PC-3 (cell line): ENCODE data around the gene FIGNL1. TPM values are rescaled to one million over a fixed set of nuclear protein-coding genes. Genes with fewer than 3 reads are reported as not detected.

Experiments
- ATAC-seq: fragments of 200-7000 bp; cut with Tn5 transposase; 2 replicates; pipeline ENCODE4 v1.9.1; 2020; ENCODE audit warnings: mild to moderate bottlenecking, moderate library complexity
- BruUV-seq: library from RNA; stranded (reverse); fragments of 400-500 nt; replicated peaks from 2 replicates; lab custom pipeline; 2021; lab: Mats Ljungman, UMichigan
- CTCF ChIA-PET: fragments of 300-600 bp; sonication (Branson Sonifier 250); formaldehyde crosslinking; loops from one replicate; lab custom pipeline; 2022; ENCODE audit warnings: antibody characterized with exemption; lab: Charles Lee
- POLR2A ChIA-PET: fragments of 300-600 bp; sonication (Branson Sonifier 250); formaldehyde crosslinking; loops from one replicate; lab custom pipeline; 2022; ENCODE audit warnings: antibody characterized with exemption; ENCODE audit not compliant: unreplicated experiment; lab: Charles Lee
- DNase-seq: peaks from one replicate; pipeline ENCODE4 v3.0.0-alpha.2; 2015
- H2AFZ ChIP-seq: fragments of 300-600 bp; sonication (generic); 2 replicates; pipeline ENCODE4 v1.6.0; 2016; ENCODE audit warnings: antibody characterized with exemption, low read length
- H3F3A ChIP-seq: fragments of 300-600 bp; sonication (generic); one replicate; pipeline ENCODE4 v1.6.0; 2017; ENCODE audit warnings: antibody characterized with exemption, low read length, control low read depth, mild to moderate bottlenecking; ENCODE audit not compliant: unreplicated experiment
- H3K27ac ChIP-seq: fragments of 300-600 bp; sonication (generic); 2 replicates; pipeline ENCODE4 v1.5.1; 2016; ENCODE audit warnings: mild to moderate bottlenecking, low read length
- H3K27me3 ChIP-seq: fragments of 300-600 bp; sonication (generic); 2 replicates; pipeline ENCODE4 v1.6.1; 2016; ENCODE audit warnings: low read length, mixed read lengths
- H3K36me3 ChIP-seq: fragments of 300-600 bp; sonication (generic); 2 replicates; pipeline ENCODE4 v1.6.1; 2016; ENCODE audit warnings: low read depth, mixed run types, low read length, mixed read lengths
- H3K4me1 ChIP-seq: fragments of 300-600 bp; sonication (generic); 2 replicates; pipeline ENCODE4 v1.5.1; 2016; ENCODE audit warnings: low read length; ENCODE audit not compliant: insufficient read depth
- H3K4me2 ChIP-seq: fragments of 300-600 bp; sonication (generic); 2 replicates; pipeline ENCODE4 v1.6.0; 2016; ENCODE audit warnings: low read length
- H3K4me3 ChIP-seq: fragments of 300-600 bp; sonication (generic); 2 replicates; pipeline ENCODE4 v1.5.1; 2016; ENCODE audit warnings: mild to moderate bottlenecking, low read length, mixed read lengths
- H3K79me2 ChIP-seq: fragments of 300-600 bp; sonication (generic); 2 replicates; pipeline ENCODE4 v1.6.1; 2017; ENCODE audit warnings: low read length, mixed read lengths
- H3K9ac ChIP-seq: fragments of 300-600 bp; sonication (generic); 2 replicates; pipeline ENCODE4 v1.6.0; 2016; ENCODE audit warnings: mild to moderate bottlenecking, low read length
- H3K9me2 ChIP-seq: fragments of 300-600 bp; sonication (generic); replicated peaks from 2 replicates; pipeline ENCODE4 v1.6.1; 2016; ENCODE audit warnings: mixed run types, low read length, mixed read lengths
- H3K9me3 ChIP-seq: fragments of 300-600 bp; sonication (generic); 2 replicates; pipeline ENCODE4 v1.6.1; 2016; ENCODE audit warnings: low read length, mixed read lengths
- H4K20me1 ChIP-seq: fragments of 300-600 bp; sonication (generic); 2 replicates; pipeline ENCODE4 v1.6.1; 2016; ENCODE audit warnings: low read length, mixed read lengths
- CTCF ChIP-seq: fragments of 300-600 bp; sonication (generic); conservative IDR thresholded peaks from 2 replicates; pipeline ENCODE4 v1.5.1; 2017; ENCODE audit warnings: antibody characterized with exemption, low read depth, mild to moderate bottlenecking, low read length
- EZH2 ChIP-seq: fragments of 300-600 bp; sonication (generic); IDR thresholded peaks from one replicate; pipeline ENCODE4 v1.6.1; 2017; ENCODE audit warnings: antibody characterized with exemption, mild to moderate bottlenecking, low read length; ENCODE audit not compliant: unreplicated experiment
- EZH2phosphoT487 ChIP-seq: fragments of 300-600 bp; sonication (generic); IDR thresholded peaks from 2 replicates; pipeline ENCODE4 v1.6.1; 2018; ENCODE audit warnings: mild to moderate bottlenecking, antibody characterized with exemption, low read length, borderline replicate concordance
- intact Hi-C: fragments of 100-400 bp; cut with micrococcal nuclease; formaldehyde crosslinking; loops from 2 replicates; pipeline ENCODE4 v1.9.0; 2023
- total RNA-seq: library from RNA; depleted of rRNA; stranded (reverse); fragments of >200 nt; gene quantifications from 2 replicates; pipeline ENCODE4 v1.2.3, GENCODE V29; 2014

Gene FIGNL1
- total RNA-seq, 1 experiment from 2014 or later = 27.2 TPM

- POLR2A ChIA-PET = no interaction called here
- Histone ChIP-seq H3K4me1 (peaks cover 43% of the 10 kb centered on the region), H3K27me3 (no peaks in the 10 kb centered on the region), H3K4me2 (peak overlapping the region; percentile 96), H3K27ac (peak overlapping the region; percentile 77; the same call in 1 of the 2 replicates), H2AFZ (peak overlapping the region; percentile 99), H3K9me2 (no peaks in the 10 kb centered on the region), H4K20me1 (peaks cover 27% of the 10 kb centered on the region), H3F3A (peaks cover 5% of the 10 kb centered on the region), H3K9ac (peak overlapping the region; percentile 98), H3K4me3 (peak overlapping the region; percentile 95), H3K9me3 (no peaks in the 10 kb centered on the region), H3K79me2 (peaks cover 44% of the 10 kb centered on the region), H3K36me3 (peaks cover 14% of the 10 kb centered on the region)
- TF ChIP-seq EZH2phosphoT487 (no peak), CTCF (no peak), EZH2 (no peak)
- CTCF ChIA-PET = no interaction called here
- peak; percentile 2; the same call in 1 of the 2 replicates for ATAC-seq
- intact Hi-C loops = no loop called here
- no TSS peak for BruUV-seq
- DNase-seq = no peak
Measured at GRCh38 chr7:50449501-50449880, 659 bp downstream of the FIGNL1 start.

DNA sequence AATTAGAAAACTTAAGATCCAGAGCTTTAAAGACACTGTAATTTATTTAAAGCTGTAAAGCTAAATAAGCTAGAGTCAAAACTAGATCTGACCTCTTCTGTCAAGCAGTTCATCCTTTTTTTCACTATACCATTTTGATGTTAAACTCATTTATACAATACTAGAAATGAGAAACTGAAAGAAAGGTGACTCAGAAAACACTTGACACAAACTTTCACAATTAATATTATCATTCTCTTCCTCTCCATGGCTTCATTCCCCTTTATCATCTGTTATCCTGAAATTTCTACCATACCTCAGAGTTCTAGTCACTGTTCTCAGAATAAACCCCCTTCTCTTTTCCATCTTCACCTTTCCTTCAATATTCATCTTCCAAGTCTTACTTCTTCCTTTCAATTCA, 1.3 kb downstream of the FIGNL1 start:
- Histone ChIP-seq H3K4me1 (peaks cover 43% of the 10 kb centered on the region), H3K27me3 (no peaks in the 10 kb centered on the region), H2AFZ (no peak overlapping the region), H3K9ac (peak overlapping the region; percentile 98; the same call in 1 of the 2 replicates), H3K27ac (no peak overlapping the region), H3F3A (peaks cover 5% of the 10 kb centered on the region), H3K9me2 (no peaks in the 10 kb centered on the region), H3K79me2 (peaks cover 51% of the 10 kb centered on the region), H3K4me2 (peak overlapping the region; percentile 96), H3K4me3 (peak overlapping the region; percentile 95), H3K36me3 (peaks cover 19% of the 10 kb centered on the region), H4K20me1 (peaks cover 33% of the 10 kb centered on the region), H3K9me3 (no peaks in the 10 kb centered on the region)
- ATAC-seq (no peak), DNase-seq (no peak)
- no peak for TF ChIP-seq EZH2
- no peak for TF ChIP-seq EZH2phosphoT487
- no peak for TF ChIP-seq CTCF
- BruUV-seq = no TSS peak
- CTCF ChIA-PET = no interaction called here
- POLR2A ChIA-PET = interaction anchor here (0.6 kb wide), 1 partner anchor 13 kb away, joined by 4 read pairs; no protein-coding TSS in a partner anchor
- intact Hi-C loops = no loop called here

- Histone ChIP-seq H3K79me2 (peaks cover 72% of the 10 kb centered on the region), H3K4me3 (no peak overlapping the region), H3K9me3 (no peaks in the 10 kb centered on the region), H4K20me1 (peaks cover 34% of the 10 kb centered on the region), H3K9ac (no peak overlapping the region), H3K27ac (peak overlapping the region; percentile 48), H3F3A (peaks cover 5% of the 10 kb centered on the region), H3K4me2 (peak overlapping the region; percentile 33), H3K36me3 (peaks cover 24% of the 10 kb centered on the region), H3K4me1 (peaks cover 43% of the 10 kb centered on the region), H2AFZ (no peak overlapping the region), H3K9me2 (no peaks in the 10 kb centered on the region), H3K27me3 (no peaks in the 10 kb centered on the region)
- DNase-seq (peak; percentile 96), ATAC-seq (peak; percentile 77)
- ChIA-PET CTCF (interaction anchor here (0.6 to 0.8 kb wide), 4 partner anchors 28 to 716 kb away, joined by 3 to 7 read pairs (median 4); no protein-coding TSS in a partner anchor), POLR2A (interaction anchor here (0.5 to 0.9 kb wide), 3 partner anchors 10 to 894 kb away, joined by 3 to 5 read pairs (median 4); no protein-coding TSS in a partner anchor)
- TF ChIP-seq CTCF (no peak), EZH2 (no peak), EZH2phosphoT487 (no peak)
- intact Hi-C loops = no loop called here
- no TSS peak for BruUV-seq
Measured at GRCh38 chr7:50446542-50446960, 3.6 kb downstream of the FIGNL1 start.
